Medulla oblongata (tissue), 1 donor: ENCODE data around the gene GLG1.
"Not testable (repeated sequence)": the region's sequence is repeated elsewhere in the genome, so short reads cannot be mapped to it uniquely, and the experiment has no call there.

Experiments
- DNase-seq: peaks from one replicate; pipeline ENCODE4 v3.0.0-alpha.2; 2015; ENCODE audit errors: extremely low spot score

Gene GLG1

GRCh38 chr16:74575175-74575806, 31.6 kb downstream of the GLG1 start:
- no peak for DNase-seq

GRCh38 chr16:74574146-74574545, 32.8 kb downstream of the GLG1 start:
- DNase-seq, result no peak

- DNase-seq, result no peak
Observed at GRCh38 chr16:74573622-74574021, 33.3 kb downstream of the GLG1 start.

GRCh38 chr16:74570412-74571301, 36.3 kb downstream of the GLG1 start:
- peak; percentile 44 for DNase-seq

GRCh38 chr16:74568961-74569631, 37.8 kb downstream of the GLG1 start:
- DNase-seq, result no peak

- DNase-seq, result no peak
Observed at GRCh38 chr16:74567901-74568300, 39.0 kb downstream of the GLG1 start.

- no peak for DNase-seq
Observed at GRCh38 chr16:74565378-74565777, 41.5 kb downstream of the GLG1 start.

- DNase-seq, result no peak
Observed at GRCh38 chr16:74564451-74564984, 42.4 kb downstream of the GLG1 start.

GRCh38 chr16:74563828-74564263, 43.1 kb downstream of the GLG1 start:
- DNase-seq, result no peak

GRCh38 chr16:74562117-74562516, 44.8 kb downstream of the GLG1 start:
- DNase-seq, result no peak

GRCh38 chr16:74561626-74562025, 45.3 kb downstream of the GLG1 start:
- DNase-seq, result no peak

GRCh38 chr16:74560912-74561311, 46.0 kb downstream of the GLG1 start:
- no peak for DNase-seq

- no peak for DNase-seq
Observed at GRCh38 chr16:74558873-74559272, 48.0 kb downstream of the GLG1 start.

- DNase-seq, result no peak
Observed at GRCh38 chr16:74557275-74557674, 49.6 kb downstream of the GLG1 start.

GRCh38 chr16:74556375-74556922, 50.5 kb downstream of the GLG1 start:
- DNase-seq, result no peak

GRCh38 chr16:74552357-74552756, 54.6 kb downstream of the GLG1 start:
- DNase-seq, result not testable (repeated sequence)

GRCh38 chr16:74550227-74551019, 56.5 kb downstream of the GLG1 start:
- DNase-seq, result not testable (repeated sequence)

GRCh38 chr16:74546112-74546511, 60.8 kb downstream of the GLG1 start:
- DNase-seq, result not testable (repeated sequence)

- not testable (repeated sequence) for DNase-seq
Observed at GRCh38 chr16:74542911-74543578, 63.9 kb downstream of the GLG1 start.

GRCh38 chr16:74540663-74541062, 66.3 kb downstream of the GLG1 start:
- not testable (repeated sequence) for DNase-seq
